ENCODE results near the gene MTMR2.
A peak's percentile ranks its signal among the peaks of the same experiment; 100 is the strongest.

The MTMR2 gene

DNA sequence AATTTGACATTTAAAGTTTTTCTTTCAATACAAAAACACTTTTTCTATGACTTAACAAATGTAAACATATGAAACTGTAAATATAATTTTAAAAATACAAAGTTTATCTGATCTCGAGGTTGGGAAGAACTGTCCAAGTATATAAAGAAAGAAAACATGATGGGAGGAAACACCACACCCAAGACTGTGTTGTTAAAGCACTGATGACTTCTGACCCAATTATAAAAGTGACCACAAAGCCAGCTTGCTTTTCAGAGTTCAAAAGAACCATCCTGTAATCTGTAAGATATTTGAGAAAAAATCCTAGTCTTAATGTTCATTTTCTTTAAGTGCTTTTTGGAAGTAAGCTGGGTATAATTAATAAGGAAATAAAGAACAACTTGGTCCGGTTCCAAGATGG, 118.0 kb downstream of the MTMR2 start:
- DNase-seq = no peak

DNA sequence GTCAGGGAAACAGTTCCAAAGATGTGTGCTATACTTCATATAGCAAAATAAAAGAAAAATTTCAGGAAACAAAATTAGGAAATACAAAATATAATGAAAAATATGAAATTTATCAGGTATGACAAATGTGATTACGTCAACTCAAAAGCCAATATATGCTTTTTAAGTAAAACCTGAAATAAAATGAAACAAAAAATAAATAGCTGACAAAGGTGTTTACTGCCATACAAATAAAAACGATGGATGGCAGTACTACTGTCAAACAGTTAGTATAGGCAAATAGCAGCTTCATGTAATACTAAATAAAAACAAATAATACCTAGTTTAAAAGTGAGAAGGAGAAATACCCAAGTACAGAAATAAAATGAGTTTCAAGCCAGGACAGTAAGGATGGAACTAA, 119.9 kb downstream of the MTMR2 start:
- DNase-seq = no peak

DNA sequence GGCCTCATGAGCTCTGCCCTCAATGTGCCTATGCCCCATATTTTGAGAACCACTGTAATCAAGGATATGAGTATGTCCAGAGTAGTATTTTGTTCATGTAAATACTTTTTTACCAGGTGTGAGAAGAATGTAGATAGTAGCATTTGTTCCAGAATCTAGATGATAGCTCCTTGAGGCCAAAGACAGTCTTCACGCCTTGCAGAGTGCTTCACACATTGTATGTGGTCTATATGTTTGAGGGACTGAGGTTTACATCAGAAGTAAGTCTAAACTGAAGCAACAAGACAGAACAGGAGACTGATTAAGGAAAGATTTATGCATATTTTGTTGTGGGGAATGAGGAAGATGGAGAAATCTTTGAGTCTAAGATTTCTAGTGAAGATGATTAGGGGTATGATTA, 121.1 kb downstream of the MTMR2 start:
- DNase-seq = no peak

DNA sequence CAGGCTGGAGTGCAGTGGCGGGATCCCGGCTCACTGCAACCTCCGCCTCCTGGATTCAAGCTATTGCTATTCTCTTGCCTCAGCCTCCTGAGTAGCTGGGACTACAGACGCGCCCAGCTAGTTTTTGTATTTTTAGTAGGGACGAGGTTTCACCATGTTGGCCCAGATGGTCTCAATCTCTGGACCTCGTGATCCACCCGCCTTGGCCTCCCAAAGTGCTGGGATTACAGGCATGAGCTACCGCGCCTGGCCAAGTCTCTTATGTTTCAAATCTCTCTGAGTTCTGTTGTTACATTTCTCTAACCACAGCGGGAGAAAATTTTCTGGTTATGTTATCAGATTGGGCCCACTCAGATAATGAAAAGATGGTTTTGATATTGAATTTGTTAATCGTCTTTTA, 123.5 kb downstream of the MTMR2 start:
- no peak for DNase-seq

DNA sequence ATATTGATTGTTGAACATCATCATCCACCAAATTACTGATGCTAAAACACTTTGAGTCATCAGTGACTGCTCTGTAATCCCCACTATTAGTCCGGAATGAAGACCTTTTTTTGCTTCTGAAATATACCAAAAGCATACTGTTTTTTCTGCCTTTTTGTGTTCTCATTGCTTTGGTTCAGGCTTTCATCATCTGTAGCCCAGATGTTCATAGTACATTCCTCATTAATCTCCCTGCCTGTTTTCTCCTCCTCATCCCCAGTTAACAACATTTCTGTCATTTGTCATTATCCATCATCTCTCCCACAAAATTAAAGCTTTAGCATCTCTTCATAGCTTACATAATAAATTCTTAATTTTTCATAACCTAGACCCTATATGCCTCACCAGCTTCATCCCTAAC, 124.4 kb downstream of the MTMR2 start:
- DNase-seq = no peak

DNA sequence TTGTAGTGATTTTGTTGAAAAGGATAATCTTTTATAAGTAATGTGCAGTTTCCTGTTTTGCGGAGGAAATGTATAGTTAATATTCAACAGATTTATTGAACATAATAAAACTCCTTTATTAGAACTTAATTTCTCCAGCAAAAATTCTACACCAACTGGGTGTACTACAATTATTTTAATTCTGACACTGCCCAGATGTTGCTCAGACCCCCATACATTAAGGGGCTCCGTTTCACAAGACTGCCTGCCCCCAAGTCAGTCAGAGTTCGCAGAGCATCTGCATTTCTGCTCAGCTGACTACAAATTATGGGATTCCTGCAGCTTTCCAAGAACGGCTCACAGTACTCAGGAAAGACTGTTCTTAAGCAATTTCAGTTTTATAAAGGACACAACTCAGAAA, 127.4 kb downstream of the MTMR2 start:
- DNase-seq = no peak

DNA sequence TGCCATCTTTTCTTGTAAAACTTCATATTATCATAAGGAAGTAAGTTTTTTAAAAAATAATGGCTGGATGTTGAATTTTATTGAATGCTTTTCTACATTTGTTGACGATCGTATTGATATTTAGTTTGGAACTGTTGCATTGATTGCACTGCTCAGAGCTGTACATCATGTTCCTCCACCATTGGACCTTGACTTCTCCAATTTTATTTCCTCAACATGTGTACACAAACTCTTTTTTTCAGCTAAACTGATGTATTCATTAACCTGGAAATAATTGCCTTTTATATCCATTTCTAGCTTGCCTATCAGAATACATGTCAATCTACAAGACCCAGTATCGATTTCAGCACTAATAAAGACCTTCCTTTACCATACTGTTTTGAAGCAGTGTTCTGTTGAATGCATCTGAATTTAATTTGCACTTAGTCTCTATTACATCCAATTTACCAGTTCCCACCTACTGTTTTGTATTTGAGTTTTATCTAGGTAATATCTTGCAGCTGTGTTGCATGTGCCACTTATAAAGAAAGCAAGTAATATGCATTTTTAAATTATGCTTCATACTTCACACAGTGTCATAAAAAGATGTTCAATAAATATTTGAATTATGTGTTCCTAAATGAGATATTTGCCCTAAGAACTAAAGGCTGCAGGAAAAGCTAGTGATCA, 128.1 kb downstream of the MTMR2 start:
- DNase-seq = no peak

DNA sequence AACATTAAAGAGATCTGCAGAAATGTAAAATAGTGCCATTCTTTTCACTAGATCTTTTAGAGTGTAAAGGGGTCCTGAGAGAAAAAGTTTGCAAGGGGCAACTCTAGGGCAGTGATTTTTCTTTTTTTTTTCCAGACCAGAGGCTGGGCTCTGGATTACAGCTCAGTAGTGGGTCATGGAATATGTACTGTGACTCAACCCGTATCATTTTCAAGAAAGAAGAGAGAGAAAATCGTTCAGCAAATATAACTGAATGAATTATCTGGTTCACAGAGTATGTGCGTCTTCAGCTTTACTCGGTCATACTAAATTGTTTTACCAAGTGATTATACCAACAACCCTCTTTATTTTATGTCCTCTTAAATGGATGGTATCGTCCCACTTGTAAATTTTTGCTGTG, 129.8 kb downstream of the MTMR2 start:
- DNase-seq = no peak

DNA sequence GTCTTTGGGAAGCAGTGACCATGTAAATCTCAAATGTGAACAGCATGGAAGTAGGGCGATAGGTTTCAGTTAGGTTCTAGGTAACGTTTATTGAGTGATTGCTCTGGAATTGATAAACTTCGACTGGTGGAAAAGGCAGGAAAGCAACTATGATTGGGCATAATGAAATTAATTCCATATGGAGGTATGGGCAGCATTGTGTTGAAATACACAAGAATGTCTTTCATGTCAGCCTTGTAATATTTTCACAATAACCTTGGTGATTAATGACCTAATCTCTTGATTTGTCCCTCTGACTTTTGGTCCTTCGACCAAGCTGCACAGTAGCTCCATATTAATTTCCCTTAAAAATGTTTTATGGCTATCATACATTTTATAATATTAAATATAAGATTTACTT, 130.8 kb downstream of the MTMR2 start:
- DNase-seq = no peak

DNA sequence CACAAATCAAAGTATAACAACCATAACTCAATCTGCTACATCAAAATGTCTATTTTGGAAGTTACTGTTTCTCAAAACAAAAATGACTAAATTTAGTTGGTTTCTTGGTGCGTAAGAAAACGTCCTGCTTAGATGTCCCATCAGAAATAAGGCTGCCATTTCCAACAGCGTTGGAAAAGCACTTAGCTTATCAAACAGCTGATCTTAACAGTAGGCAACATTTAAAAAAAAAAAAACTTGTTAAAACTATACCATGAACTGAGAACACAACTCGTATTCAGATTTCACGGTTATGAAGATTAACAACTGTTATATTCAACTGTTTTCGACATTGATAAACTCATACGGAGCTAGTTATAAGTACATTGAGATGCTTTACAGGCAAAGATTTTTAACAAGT, 131.2 kb downstream of the MTMR2 start:
- no peak for DNase-seq

DNA sequence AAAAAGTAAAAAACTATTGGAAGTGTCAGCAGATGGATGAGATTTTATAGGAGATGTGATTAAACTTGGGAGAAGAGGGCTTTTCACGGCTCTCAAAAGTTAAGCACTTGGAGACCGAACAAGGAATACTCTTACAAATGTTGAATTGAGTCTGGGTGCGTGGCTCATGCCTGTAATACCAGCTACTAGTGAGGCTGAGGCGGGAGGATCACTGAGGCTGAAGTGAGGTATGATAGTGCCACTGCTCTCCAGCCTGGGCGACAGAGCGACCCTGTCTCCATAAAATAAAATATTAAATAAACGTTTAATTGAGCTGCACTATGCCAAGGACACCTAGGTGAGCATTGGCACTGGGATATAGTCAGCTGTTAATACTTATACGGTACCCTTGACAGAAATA, 131.7 kb downstream of the MTMR2 start:
- no peak for DNase-seq

DNA sequence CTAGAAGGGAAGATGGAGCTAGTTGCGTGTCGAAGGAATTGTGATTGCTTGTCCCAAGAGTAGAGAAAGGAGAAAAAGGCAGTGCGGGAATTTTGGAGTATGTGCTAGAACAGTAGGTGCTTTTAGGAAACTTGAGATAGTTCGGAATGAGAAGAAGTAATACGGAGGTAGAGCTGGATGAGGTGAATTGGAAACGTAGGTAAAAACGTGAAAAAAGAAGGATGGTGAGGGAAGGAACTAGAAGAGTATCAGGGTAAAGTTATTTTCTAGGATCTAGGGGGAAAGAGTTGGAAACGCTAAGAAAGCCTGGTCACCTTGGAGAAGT, 132.2 kb downstream of the MTMR2 start:
- DNase-seq = no peak

DNA sequence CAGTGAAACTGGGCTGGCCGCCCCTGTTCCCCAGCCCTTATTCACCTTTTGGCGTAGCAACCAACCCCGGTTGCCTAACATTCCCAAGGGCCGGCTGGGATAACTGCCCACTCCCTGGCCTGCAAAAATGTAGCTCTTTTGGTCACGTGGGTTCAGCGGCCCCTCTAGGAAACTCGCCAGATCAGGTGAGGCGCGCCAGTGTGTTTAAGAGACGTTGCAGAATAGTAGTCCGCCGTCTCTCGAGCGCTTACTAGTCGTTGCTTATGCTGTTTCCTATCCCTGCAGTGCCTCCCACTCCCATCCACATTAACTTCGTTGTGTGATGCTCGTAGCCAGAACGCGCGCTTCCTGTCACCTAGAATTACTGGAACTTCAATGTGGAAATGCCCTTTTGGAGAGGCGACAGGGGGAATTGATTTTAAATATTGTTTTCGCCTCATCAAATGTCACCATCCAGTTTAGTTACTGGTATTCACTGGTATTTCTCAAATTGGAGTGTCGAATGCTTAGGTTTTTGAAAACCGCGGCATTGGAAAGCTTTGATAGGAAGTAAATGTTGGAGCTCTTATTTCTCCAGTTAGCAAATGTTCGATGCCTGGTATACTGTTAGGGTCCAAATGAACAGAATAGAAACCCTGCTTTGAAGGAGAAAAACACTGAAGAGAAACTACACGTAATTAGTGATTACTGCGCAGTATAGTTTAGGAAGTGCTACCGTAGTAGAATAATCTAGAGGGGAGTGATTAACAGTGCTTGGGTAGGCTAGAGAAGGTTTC, 132.8 kb downstream of the MTMR2 start:
- peak; percentile 25 for DNase-seq

DNA sequence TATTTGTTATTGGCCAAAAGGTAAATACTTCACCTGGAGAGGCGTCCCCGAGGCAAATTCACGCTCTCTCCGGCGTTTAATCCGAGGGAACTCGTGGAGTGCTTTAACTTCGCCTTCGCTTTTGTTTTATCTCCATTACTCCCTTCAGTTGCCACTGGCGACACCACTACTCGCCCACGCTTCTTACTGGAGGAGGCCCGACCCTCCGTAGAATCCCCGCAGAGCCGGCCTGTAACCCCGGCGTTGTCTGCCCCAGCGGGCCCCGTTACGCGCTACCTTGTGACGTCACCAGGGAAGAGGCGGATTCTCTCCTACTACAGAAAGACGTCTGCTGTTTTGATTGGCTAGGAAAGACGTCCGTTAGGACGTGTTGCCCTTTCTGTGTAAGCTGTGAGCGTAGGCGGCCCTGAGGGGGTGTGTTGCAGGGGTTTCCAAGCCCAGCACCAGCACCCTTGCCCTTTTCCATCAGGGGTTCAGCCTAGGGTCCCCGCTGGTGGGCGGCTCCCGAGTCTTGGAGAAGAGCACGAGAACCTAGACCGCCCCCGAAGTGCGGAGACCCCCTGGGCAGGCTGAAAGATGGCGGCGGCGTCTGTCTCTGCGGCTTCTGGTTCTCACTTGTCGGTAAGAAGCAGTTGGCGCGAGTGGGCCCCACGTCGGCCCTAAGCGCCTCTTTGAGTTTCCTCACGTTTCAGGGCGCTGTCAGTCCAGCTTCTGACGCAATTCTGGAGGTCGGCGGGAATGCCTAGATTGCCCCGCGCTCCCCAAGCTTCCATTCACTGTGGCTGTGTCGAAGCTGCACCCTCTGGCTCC, 133.6 kb downstream of the MTMR2 start, which contains the start of gene CEP57:
Gene CEP57 (plus strand): TSS at position 376 of the 810 bp plus-strand sequence. CDS start 201 bp downstream, at position 577.
- DNase-seq = peak; percentile 97

DNA sequence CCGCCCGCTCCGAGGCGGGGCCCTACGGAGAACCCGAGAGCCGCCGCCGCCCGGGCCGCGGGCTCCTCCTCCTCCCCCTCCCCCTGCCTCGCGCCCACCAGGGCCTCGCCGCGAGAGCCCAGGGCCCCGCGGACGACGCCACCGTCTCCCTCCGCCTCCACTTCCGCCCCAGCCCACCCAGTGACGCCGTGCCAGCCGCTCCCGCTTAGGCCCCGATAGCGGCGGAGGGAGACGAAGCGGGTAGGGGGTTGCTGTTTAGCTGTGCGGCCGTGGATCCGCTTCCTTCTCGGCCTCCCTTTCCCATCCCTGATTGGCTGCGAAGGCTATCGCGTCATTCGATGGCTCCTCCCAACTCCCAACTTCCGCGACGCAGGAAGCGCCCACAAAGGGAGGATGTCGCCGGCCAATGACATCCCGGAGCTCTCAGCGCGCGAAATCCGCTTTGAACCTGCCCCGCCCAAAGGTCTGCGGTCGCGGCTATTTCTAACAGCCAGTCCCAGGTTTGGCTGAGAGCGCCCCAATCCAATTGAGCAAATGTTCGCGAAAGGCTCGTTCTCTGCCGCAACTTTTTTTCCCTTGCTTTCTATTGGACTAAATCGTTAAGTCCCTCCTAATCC, 134.3 kb downstream of the MTMR2 start, which contains the start of gene FAM76B:
Gene FAM76B (minus strand): TSS at position 277 of the 617 bp plus-strand sequence. CDS start 304 bp downstream, outside the sequence.
- peak; percentile 99 for DNase-seq

DNA sequence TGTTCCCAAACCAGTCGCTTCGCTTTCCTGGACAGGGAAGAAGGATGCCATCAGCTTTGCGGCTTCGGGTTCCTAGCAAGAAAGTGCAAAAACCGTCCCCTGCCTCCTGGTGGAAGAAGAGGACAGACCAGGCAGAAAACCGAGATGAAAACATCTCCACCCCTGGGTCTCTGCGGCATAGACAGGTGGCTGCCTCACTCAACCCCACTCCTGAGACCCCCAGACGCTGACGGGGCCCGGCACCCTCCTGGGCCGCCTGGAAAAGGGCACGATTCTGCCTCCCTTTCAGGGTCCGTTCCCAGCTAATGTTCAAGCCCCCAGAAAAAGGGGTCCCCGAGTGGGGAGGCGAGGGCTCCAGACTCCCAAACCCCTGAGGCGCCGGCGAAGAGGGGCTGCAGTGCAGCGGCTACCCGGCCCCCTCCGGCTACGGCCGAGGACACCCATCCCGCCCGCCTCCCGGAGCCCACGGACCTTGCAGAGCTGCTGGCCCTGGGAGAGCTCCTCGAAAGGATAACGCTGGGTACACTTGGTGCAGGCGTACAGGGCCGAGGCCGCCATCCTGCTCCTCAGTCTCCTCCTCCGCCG, 134.9 kb downstream of the MTMR2 start:
- no peak for DNase-seq
